NB4 (cell line): ENCODE results near the gene TSPAN11.

Experiments
- DNase-seq: peaks from one replicate; pipeline ENCODE4 v3.0.0; 2010; ENCODE audit warnings: low read depth
- H3K4me3 ChIP-seq: one replicate; pipeline ENCODE4 v1.5.1; 2011; ENCODE audit warnings: mild to moderate bottlenecking, low read depth, low read length, moderate library complexity
- MYC ChIP-seq: IDR thresholded peaks from 2 replicates; pipeline ENCODE4 v1.6.1; 2011; ENCODE audit warnings: low read depth, low read length
- POLR2A ChIP-seq: IDR thresholded peaks from 2 replicates; pipeline ENCODE4 v1.6.1; 2011; ENCODE audit warnings: mild to moderate bottlenecking; ENCODE audit not compliant: insufficient read length; ENCODE audit errors: extremely low read depth
- TF ChIP-seq, protein P1 (sequence below): IDR thresholded peaks from 2 replicates; pipeline ENCODE4 v1.6.1; 2011; ENCODE audit warnings: low read depth, low read length
- TF ChIP-seq, protein P2 (sequence below): IDR thresholded peaks from one replicate; pipeline ENCODE4 v1.5.1; 2012; ENCODE audit warnings: low read depth, low read length

Gene TSPAN11, protein sequence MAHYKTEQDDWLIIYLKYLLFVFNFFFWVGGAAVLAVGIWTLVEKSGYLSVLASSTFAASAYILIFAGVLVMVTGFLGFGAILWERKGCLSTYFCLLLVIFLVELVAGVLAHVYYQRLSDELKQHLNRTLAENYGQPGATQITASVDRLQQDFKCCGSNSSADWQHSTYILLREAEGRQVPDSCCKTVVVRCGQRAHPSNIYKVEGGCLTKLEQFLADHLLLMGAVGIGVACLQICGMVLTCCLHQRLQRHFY

DNA sequence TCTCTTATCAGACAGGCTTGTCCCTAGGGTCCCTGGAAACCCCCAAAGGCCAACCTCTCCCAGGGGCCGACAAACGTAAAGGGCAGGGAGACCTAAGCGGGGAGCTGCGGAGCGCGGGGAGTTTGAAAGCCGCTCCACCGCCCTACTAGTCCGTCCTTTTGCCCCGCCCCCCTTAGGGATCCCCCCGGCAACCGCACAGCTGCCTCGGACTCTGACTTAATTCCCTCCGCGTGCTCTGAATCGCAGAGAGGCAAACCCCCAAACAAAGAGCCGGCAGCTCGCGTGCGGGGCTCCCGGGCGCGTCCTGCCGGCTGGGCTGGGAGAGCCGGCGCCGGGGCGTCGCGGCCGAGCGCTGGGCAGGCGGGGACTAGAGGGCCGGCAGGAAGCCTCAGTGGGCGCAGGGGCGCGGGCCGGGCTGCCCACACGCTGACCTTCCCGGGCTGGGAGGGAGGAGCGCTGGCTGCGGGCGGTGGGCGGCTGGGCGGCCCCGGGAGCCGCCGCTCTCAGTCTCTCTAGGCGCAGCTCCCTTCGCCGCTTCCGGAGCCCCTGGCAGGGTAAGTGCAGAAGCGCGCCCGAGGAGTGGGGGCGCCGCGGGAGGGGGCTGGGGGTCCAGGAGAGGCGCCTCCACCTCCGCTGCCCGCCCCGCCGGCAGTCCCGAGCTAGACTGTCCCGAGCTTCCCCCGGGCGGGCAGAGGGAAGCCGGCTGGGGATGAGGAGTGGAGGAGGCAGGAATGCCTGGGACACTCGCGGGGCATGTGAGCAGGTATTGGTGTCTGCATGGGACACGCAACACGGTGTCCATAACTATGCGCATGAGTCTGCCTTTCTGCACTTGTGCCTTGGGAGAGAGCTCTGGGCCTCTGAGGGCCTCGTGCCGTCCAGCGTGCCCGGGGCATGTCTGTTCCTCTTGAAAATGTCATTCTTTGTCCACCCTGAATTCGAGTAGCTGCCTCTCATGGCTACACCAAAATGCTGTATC is at the start of gene TSPAN11:
TSS of gene TSPAN11 (plus strand) at position 506 of the 979 bp plus-strand sequence. CDS start 27,244 bp downstream, outside the sequence.
- no peak for TF ChIP-seq MYC
- TF ChIP-seq, protein P1, sequence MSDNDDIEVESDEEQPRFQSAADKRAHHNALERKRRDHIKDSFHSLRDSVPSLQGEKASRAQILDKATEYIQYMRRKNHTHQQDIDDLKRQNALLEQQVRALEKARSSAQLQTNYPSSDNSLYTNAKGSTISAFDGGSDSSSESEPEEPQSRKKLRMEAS = no peak
- TF ChIP-seq, protein P2, sequence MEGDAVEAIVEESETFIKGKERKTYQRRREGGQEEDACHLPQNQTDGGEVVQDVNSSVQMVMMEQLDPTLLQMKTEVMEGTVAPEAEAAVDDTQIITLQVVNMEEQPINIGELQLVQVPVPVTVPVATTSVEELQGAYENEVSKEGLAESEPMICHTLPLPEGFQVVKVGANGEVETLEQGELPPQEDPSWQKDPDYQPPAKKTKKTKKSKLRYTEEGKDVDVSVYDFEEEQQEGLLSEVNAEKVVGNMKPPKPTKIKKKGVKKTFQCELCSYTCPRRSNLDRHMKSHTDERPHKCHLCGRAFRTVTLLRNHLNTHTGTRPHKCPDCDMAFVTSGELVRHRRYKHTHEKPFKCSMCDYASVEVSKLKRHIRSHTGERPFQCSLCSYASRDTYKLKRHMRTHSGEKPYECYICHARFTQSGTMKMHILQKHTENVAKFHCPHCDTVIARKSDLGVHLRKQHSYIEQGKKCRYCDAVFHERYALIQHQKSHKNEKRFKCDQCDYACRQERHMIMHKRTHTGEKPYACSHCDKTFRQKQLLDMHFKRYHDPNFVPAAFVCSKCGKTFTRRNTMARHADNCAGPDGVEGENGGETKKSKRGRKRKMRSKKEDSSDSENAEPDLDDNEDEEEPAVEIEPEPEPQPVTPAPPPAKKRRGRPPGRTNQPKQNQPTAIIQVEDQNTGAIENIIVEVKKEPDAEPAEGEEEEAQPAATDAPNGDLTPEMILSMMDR = no peak
- no peak for TF ChIP-seq POLR2A
- H3K4me3 ChIP-seq = no peak within 1 kb of the TSS
- no peak for DNase-seq

DNA sequence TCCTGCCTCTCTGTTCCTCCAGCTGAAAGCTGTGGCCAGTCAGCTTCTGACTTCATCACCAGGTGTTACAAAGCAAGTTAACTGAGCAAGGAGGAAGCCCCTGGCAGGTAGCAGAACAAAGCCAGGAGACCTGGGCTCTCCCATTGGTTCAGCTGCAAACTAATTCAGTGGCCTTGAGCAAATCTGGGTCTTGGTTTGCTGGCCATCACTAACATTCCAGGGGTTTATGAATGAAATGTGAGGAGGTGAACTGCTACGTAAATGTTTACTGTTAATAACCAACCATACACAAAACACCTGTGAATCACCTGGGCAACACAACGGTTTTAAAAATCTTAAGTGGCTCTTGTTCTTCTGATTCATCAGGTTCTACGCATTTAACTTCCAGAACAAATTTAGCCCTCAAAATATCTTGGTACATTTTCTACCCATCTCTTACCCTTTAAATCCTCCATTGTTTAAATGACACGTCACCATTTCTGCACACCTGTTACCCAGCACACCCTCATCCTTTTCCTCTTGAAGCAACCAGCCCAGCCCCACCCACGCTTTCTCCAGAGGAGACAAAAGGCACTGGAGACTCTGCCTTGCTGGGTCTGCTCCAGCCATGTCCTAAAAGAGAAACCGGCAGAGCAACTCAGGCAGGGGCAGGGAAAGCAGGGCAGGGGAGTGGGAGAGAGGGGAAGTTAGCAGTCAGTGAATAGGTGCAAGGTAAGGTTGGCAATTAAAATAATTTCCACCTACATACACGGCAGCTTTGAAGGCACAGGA is 49.3 kb upstream of the TSPAN11 start:
- no peak overlapping the region for H3K4me3 ChIP-seq
- DNase-seq = no peak
- TF ChIP-seq, protein P1 = no peak
- no peak for TF ChIP-seq POLR2A
- no peak for TF ChIP-seq MYC
- TF ChIP-seq, protein P2 = no peak

DNA sequence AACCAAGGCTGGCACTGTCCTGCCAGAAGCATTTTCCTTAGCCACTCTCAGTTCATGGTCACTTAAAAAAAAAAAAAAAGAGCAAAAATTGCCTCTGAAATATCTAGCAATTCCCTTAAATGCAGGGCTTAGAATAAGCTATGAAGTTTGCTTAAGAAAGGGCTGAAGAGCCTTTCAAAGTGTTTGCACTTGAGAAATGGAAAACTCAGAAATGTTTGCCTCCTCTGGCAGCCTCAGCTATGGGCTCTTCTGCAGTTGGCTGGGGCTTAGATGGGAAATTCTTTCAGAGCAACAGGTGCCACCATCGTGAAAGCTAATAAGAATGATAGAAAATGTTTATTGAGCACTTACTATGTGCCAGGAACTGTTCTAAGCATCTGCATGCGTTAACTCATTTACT is 48.5 kb upstream of the TSPAN11 start:
- H3K4me3 ChIP-seq = no peak overlapping the region
- DNase-seq = no peak
- TF ChIP-seq, protein P2 = no peak
- TF ChIP-seq POLR2A (no peak), MYC (no peak)
- TF ChIP-seq, protein P1 = no peak

DNA sequence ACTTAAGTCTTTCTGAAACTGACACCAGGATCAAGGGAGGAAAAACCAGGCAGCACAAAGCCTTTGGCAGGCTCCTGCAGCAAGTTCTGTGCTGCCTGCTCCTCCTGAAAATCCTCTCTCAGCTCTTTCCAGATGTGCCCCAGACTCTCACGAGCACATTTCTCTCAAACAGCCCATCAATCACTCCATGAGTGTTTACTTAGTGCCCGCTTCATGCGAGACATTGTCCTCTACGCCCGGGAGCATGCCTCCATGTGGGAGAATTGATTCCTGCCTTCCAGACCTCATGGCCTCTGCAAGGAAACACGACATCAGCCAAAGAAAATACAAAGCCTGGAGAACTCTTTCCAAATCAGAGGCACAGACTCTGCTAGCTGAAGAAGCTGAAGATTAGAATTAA is 46.5 kb upstream of the TSPAN11 start:
- no peak overlapping the region for H3K4me3 ChIP-seq
- TF ChIP-seq, protein P1 = no peak
- TF ChIP-seq POLR2A = no peak
- TF ChIP-seq, protein P2 = no peak
- TF ChIP-seq MYC = no peak
- no peak for DNase-seq

DNA sequence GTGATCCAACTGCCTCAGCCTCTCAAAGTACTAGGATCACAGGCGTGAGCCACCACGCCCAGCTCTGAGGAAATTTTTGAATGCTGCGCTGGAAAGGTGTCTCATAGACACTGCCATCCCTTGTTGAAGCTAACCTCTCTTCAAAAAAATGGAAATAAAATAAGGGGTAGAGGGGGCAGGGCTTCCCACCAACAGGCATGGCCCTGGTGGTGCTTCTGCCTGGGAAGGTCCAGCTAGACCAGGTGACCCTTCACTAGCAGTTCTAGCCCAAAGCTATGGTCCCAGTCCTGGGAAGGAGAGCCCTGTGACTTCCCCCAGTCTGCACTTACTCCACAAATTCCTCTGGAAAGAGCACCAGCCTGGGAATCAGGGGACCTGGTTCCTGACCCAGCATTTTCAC is 45.7 kb upstream of the TSPAN11 start:
- DNase-seq = no peak
- TF ChIP-seq POLR2A (no peak), MYC (no peak)
- TF ChIP-seq, protein P1 = no peak
- no peak overlapping the region for H3K4me3 ChIP-seq
